GM12801 (cell line): ENCODE data around the gene RPL36.

ENCODE experiments used
- TF ChIP-seq, protein P1 (sequence below): IDR thresholded peaks from one replicate; pipeline ENCODE4 v1.5.1; 2011; ENCODE audit warnings: control low read depth; ENCODE audit not compliant: insufficient read length; ENCODE audit errors: extremely low read depth

RPL36 gene

GRCh38 chr19:5680084-5680436, 10.0 kb upstream of the RPL36 start:
- TF ChIP-seq, protein P1, sequence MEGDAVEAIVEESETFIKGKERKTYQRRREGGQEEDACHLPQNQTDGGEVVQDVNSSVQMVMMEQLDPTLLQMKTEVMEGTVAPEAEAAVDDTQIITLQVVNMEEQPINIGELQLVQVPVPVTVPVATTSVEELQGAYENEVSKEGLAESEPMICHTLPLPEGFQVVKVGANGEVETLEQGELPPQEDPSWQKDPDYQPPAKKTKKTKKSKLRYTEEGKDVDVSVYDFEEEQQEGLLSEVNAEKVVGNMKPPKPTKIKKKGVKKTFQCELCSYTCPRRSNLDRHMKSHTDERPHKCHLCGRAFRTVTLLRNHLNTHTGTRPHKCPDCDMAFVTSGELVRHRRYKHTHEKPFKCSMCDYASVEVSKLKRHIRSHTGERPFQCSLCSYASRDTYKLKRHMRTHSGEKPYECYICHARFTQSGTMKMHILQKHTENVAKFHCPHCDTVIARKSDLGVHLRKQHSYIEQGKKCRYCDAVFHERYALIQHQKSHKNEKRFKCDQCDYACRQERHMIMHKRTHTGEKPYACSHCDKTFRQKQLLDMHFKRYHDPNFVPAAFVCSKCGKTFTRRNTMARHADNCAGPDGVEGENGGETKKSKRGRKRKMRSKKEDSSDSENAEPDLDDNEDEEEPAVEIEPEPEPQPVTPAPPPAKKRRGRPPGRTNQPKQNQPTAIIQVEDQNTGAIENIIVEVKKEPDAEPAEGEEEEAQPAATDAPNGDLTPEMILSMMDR = no peak

- TF ChIP-seq, protein P1 = no peak
These were observed 9.4 kb upstream of the RPL36 start, which contains the start of the genes HSD11B1L and MICOS13 for GRCh38 chr19:5680437-5681368. TSS of gene HSD11B1L (plus strand) at chr19:5681027. CDS start at chr19:5684833, 3,806 bp downstream. TSS of gene MICOS13 (minus strand) at chr19:5680516. CDS start at chr19:5680486, 30 bp downstream.

- TF ChIP-seq, protein P1 = no peak
These were observed 8.5 kb upstream of the RPL36 start for GRCh38 chr19:5681391-5682106.

DNA sequence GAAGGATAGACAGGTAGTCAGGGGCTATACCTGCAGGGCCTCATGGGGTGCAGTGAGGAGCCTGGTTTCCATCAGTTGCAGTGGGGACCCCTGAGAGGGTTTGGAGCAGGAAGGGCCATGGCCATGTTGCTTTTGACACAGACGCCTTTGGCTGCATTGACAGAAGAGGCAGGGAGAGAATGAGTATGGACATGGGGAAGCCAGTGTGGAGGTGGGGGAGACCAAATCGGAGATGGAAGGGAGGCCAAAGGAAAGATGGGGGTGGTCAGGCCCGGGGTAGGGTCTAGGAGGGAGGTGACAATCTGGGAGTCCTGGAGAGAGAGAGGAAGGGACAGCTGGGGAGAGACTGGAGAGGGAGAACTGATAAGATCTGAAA, 8.0 kb upstream of the RPL36 start:
- TF ChIP-seq, protein P1 = no peak

GRCh38 chr19:5683177-5683886, 6.8 kb upstream of the RPL36 start:
- TF ChIP-seq, protein P1 = no peak

DNA sequence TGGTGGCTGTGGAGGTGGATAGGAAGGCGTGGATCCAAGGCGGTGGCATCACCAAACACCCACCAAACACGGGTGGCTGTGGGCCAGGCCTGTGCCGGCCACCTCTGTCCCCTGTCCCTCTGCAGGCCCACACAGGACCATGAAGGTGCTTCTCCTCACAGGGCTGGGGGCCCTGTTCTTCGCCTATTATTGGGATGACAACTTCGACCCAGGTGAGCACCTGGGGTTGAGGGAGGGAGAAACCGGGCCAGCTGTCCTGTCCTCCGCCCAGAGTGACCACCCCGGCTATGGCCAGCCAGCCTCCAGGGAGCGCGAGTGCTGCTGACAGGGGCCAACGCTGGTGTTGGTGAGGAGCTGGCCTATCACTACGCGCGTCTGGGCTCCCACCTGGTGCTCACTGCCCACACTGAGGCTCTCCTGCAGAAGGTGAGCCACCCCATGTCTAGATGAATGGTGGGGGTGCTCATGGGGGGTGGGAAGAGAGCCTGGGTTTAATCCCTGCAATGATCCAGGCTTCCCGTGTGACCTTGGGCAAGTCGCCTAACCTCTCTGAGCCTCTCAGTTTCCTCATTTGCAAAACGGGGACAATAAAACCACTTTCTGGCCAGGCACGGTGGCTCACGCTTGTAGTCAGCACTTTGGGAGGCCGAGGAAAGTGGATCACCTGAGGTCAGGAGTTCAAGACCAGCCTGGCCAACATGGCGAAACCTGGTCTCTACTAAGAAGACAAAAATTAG, 5.2 kb upstream of the RPL36 start:
- TF ChIP-seq, protein P1 = no peak
